HuH-7.5 (cell line): ENCODE measurements around the gene SLC44A4.
A peak's percentile ranks its signal among the peaks of the same experiment; 100 is the strongest.
"Not testable (repeated sequence)": the region's sequence is repeated elsewhere in the genome, so short reads cannot be mapped to it uniquely, and the experiment has no call there.

Experiments
- DNase-seq: peaks from one replicate; pipeline ENCODE4 v3.0.0; 2011; ENCODE audit warnings: low spot score

SLC44A4 gene

GRCh38 chr6:31827286-31828079 is 51.3 kb downstream of the SLC44A4 start, which contains the start of gene HSPA1B:
TSS of gene HSPA1B (plus strand) at chr6:31827738. CDS start at chr6:31827951, 213 bp downstream.
- DNase-seq, result peak; percentile 88

GRCh38 chr6:31826793-31827285 is 52.0 kb downstream of the SLC44A4 start:
- DNase-seq, result no peak

- no peak for DNase-seq
Observed at GRCh38 chr6:31825553-31825952, 53.2 kb downstream of the SLC44A4 start.

GRCh38 chr6:31823592-31824196 is 55.1 kb downstream of the SLC44A4 start:
- not testable (repeated sequence) for DNase-seq

GRCh38 chr6:31822036-31822821 is 56.6 kb downstream of the SLC44A4 start:
- DNase-seq, result peak; percentile 45

- DNase-seq, result peak; percentile 32
Observed at GRCh38 chr6:31821301-31822035, 57.3 kb downstream of the SLC44A4 start.

GRCh38 chr6:31820399-31820798 is 58.4 kb downstream of the SLC44A4 start:
- DNase-seq, result not testable (repeated sequence)

- no peak for DNase-seq
Observed at GRCh38 chr6:31819871-31820299, 58.9 kb downstream of the SLC44A4 start.

- not testable (repeated sequence) for DNase-seq
Observed at GRCh38 chr6:31817929-31818511, 60.8 kb downstream of the SLC44A4 start.

GRCh38 chr6:31817133-31817928 is 61.5 kb downstream of the SLC44A4 start:
- not testable (repeated sequence) for DNase-seq

- DNase-seq, result peak; percentile 95
Observed at GRCh38 chr6:31815025-31815838, 63.6 kb downstream of the SLC44A4 start, which contains the start of the genes HSPA1A and HSPA1L. TSS of gene HSPA1A (plus strand) at chr6:31815543. CDS start at chr6:31815757, 214 bp downstream. TSS of gene HSPA1L (minus strand) at chr6:31815283. CDS start at chr6:31811972, 3,311 bp downstream.

- peak; percentile 57 for DNase-seq
Observed at GRCh38 chr6:31814677-31815024, 64.1 kb downstream of the SLC44A4 start.

- DNase-seq, result no peak
Observed at GRCh38 chr6:31813465-31813849, 65.3 kb downstream of the SLC44A4 start.
